ENCODE results near the gene GTF3C1. TPM values are rescaled to one million over a fixed set of nuclear protein-coding genes. Genes with fewer than 3 reads are reported as not detected.
A peak's percentile ranks its signal among the peaks of the same experiment; 100 is the strongest.

Gene GTF3C1
- total RNA-seq, 1 donor = 59.0 TPM

DNA sequence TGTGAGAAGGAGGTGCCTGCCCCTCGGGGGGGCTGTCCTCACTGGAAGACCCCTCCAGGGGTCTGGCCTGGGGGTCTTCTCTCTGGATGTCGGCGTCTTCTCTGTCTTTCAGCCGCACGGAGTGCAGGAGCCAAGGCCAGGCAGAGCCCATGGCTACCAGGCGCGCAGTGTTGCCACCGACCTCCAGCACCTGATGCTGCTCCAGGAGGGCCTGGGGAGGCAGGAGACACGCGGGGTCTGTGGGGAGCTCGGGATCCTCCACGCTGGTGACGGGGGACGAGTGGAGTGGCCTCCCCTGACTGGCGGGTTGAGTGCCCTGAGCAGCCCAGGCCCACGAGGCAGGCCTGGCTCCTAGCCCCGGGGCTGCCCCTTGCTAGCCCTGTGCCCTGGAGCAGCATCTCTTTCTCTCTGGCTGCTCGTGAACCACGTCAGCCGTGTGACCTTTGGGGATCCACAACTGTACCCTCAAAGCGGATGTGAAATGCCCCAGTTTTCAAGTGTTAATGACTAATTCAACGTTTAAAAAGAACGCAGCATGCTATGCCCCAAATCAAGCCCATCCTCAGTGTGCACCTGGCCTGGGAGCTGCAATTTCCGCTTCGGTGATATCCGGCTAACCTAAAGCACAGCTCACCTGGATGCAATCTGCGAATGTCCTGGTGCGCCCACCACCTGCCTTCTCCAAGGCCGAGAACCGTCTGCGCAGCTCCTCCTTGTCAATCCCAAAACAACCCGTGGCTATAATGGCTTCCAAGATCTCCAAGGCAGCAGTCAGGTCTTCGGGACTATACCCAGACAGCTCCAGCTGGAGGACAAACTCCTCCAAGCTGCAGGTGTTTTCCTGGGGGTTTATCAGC, 84.9 kb downstream of the GTF3C1 start:
- no peaks in the 10 kb centered on the region for H3K9me3 ChIP-seq (ENCODE audit: low read depth, low read length)
- H3K4me2 ChIP-seq (ENCODE audit: insufficient read depth, low read length) = no peak overlapping the region
- peaks cover 81% of the 10 kb centered on the region for H3K36me3 ChIP-seq (ENCODE audit: insufficient read depth, low read length)
- H3K27ac ChIP-seq (ENCODE audit: low read depth, low read length) = no peak overlapping the region
- H3K27me3 ChIP-seq (ENCODE audit: insufficient read depth, low read length) = no peaks in the 10 kb centered on the region
- H2AFZ ChIP-seq (ENCODE audit: low read length) = no peak overlapping the region
- no peaks in the 10 kb centered on the region for H3K79me2 ChIP-seq (ENCODE audit: insufficient read depth, low read length)
- no peaks in the 10 kb centered on the region for H3K4me1 ChIP-seq (ENCODE audit: insufficient read depth, low read length)
- DNase-seq (ENCODE audit: insufficient read length, low spot score, missing footprints) = peak; percentile 47
- H4K20me1 ChIP-seq (ENCODE audit: insufficient read depth, low read length) = no peaks in the 10 kb centered on the region
- H3K4me3 ChIP-seq (ENCODE audit: insufficient read depth, low read length) = no peak overlapping the region
- TF ChIP-seq, protein P1, sequence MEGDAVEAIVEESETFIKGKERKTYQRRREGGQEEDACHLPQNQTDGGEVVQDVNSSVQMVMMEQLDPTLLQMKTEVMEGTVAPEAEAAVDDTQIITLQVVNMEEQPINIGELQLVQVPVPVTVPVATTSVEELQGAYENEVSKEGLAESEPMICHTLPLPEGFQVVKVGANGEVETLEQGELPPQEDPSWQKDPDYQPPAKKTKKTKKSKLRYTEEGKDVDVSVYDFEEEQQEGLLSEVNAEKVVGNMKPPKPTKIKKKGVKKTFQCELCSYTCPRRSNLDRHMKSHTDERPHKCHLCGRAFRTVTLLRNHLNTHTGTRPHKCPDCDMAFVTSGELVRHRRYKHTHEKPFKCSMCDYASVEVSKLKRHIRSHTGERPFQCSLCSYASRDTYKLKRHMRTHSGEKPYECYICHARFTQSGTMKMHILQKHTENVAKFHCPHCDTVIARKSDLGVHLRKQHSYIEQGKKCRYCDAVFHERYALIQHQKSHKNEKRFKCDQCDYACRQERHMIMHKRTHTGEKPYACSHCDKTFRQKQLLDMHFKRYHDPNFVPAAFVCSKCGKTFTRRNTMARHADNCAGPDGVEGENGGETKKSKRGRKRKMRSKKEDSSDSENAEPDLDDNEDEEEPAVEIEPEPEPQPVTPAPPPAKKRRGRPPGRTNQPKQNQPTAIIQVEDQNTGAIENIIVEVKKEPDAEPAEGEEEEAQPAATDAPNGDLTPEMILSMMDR (IDR thresholded peaks at IDR 0.05; ENCODE audit: extremely low read depth, low read depth, low read length) = no peak

DNA sequence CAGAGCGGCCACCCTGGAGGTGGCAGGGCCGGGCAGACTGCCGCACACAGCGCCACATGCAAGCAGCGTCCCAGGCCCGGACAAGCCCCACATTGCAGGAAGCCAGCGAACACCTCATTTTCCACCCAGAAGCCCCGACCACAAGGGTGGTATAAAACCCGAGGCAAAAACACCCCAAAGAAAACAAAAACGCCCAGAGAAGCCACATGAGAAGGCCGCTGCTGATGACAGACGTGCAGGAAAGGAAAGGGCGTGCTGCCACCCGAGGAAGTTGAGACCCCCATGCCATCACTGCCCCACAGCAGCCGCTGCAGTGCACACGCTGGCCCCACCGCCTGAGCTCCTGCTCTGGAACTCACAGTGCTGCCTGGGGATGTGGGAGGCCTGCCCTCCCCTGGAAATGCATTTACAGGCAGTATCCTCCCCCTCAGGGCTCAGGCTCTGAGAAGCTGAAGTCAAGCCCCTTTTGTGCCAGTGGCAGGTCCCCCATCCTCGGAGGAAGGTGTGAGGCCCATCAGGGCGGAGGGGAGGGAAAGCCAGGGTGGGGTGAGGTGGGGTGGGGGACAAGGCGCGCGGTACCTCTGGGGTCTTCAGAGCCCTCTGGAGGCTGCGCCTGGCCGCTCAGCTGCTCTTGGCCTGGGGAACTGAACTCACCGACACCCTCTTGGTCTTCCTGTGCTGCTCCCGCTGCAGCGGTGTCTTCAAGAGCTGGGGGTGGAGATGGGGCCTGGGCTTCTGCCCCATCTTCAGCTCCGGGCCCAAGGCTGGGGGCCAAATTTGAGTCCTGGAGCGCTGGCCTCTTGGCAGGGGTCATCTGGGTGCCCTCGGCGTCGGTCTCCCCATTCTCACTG, 85.7 kb downstream of the GTF3C1 start:
- TF ChIP-seq, protein P1 (IDR thresholded peaks at IDR 0.05; ENCODE audit: extremely low read depth, low read depth, low read length) = no peak
- DNase-seq (ENCODE audit: insufficient read length, low spot score, missing footprints) = peak; percentile 49
- Histone ChIP-seq H2AFZ (ENCODE audit: low read length) (no peak overlapping the region), H3K79me2 (ENCODE audit: insufficient read depth, low read length) (no peaks in the 10 kb centered on the region), H3K4me2 (ENCODE audit: insufficient read depth, low read length) (no peak overlapping the region), H3K4me3 (ENCODE audit: insufficient read depth, low read length) (no peak overlapping the region), H3K27ac (ENCODE audit: low read depth, low read length) (no peak overlapping the region), H3K9me3 (ENCODE audit: low read depth, low read length) (no peaks in the 10 kb centered on the region), H3K4me1 (ENCODE audit: insufficient read depth, low read length) (no peaks in the 10 kb centered on the region), H3K27me3 (ENCODE audit: insufficient read depth, low read length) (no peaks in the 10 kb centered on the region), H3K36me3 (ENCODE audit: insufficient read depth, low read length) (peaks cover 77% of the 10 kb centered on the region), H4K20me1 (ENCODE audit: insufficient read depth, low read length) (no peaks in the 10 kb centered on the region)

DNA sequence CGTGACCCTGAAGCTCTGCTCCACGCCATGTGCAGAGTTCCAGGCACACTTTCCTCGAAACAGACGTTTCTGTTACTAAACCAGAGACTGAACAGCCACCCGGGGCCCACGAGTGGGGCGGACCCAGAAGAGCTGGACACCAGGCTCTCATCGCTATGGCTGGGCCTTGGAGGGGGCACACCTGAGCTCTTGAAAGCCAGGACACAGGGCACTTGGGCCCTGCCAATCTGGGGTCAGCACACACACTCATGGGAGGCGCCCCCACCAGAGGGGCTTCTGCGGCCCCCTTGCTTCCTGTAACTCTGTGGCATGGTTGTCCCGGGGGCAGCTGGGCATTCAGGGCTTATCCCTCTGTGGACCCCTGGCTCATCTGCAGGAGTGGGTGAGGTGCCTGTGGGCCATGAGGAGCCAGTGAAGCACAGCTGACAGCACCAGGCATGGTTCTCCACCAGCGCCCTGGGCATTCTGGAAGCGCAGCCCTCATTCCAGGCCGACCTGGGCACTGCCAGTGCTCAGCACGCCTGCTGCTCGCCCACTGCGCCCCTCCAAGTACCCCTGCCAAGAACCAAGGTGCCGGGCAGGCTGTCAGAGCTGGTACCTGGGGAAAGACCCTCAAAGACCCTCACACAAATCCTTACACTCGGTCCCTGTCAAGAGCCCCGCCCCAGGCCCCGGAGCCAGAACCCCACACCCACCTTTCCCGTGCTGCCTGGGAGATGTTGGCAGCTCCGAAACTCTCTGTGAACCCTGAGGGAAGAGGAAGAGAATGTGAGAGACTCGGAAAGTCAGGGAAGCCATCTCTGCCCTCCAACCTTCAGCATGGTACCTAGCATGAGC, 86.6 kb downstream of the GTF3C1 start:
- Histone ChIP-seq H3K27ac (ENCODE audit: low read depth, low read length) (no peak overlapping the region), H3K4me2 (ENCODE audit: insufficient read depth, low read length) (no peak overlapping the region), H3K4me3 (ENCODE audit: insufficient read depth, low read length) (no peak overlapping the region), H3K4me1 (ENCODE audit: insufficient read depth, low read length) (no peaks in the 10 kb centered on the region), H3K79me2 (ENCODE audit: insufficient read depth, low read length) (no peaks in the 10 kb centered on the region), H2AFZ (ENCODE audit: low read length) (no peak overlapping the region), H3K36me3 (ENCODE audit: insufficient read depth, low read length) (peaks cover 68% of the 10 kb centered on the region), H3K27me3 (ENCODE audit: insufficient read depth, low read length) (no peaks in the 10 kb centered on the region), H3K9me3 (ENCODE audit: low read depth, low read length) (no peaks in the 10 kb centered on the region), H4K20me1 (ENCODE audit: insufficient read depth, low read length) (no peaks in the 10 kb centered on the region)
- TF ChIP-seq, protein P1 (IDR thresholded peaks at IDR 0.05; ENCODE audit: extremely low read depth, low read depth, low read length) = no peak
- peak; percentile 66 for DNase-seq (ENCODE audit: insufficient read length, low spot score, missing footprints)

Measured in osteoblast (primary cell).